ENCODE results near the gene DUSP19.

GRCh38 chr2:183117226-183117625 is 38.7 kb downstream of the DUSP19 start:
- TF ChIP-seq CTCF (IDR thresholded peaks at IDR 0.05) (no peak), EZH2 (IDR thresholded peaks at IDR 0.05; ENCODE audit: borderline replicate concordance, insufficient read depth, low read depth, low read length, poor library complexity, severe bottlenecking) (no peak)

Data from B cell (primary cell).